KOPT-K1 (cell line): ENCODE results near the gene STK38L.

ENCODE experiments used
- H3K27ac ChIP-seq: fragments of 200-600 bp; sonication (generic); 2 replicates; pipeline ENCODE4 v1.5.1; 2016; ENCODE audit warnings: antibody characterized with exemption, mild to moderate bottlenecking, low read depth, low read length; ENCODE audit not compliant: poor library complexity, severe bottlenecking
- H3K36me3 ChIP-seq: fragments of 200-600 bp; sonication (generic); 2 replicates; pipeline ENCODE4 v1.5.1; 2017; ENCODE audit warnings: antibody characterized with exemption, mild to moderate bottlenecking, low read length, moderate library complexity; ENCODE audit not compliant: insufficient read depth
- H3K9me3 ChIP-seq: fragments of 200-600 bp; sonication (generic); 2 replicates; pipeline ENCODE4 v1.5.1; 2017; ENCODE audit warnings: antibody characterized with exemption, low read length, mild to moderate bottlenecking; ENCODE audit not compliant: insufficient read depth, poor library complexity, severe bottlenecking

STK38L gene

GRCh38 chr12:27282754-27283153 is 38.7 kb downstream of the STK38L start:
- Histone ChIP-seq H3K9me3 (no peaks in the 10 kb centered on the region), H3K36me3 (no peaks in the 10 kb centered on the region), H3K27ac (no peak overlapping the region)

- no peak overlapping the region for H3K27ac ChIP-seq
- H3K9me3 ChIP-seq: no peaks in the 10 kb centered on the region
- no peaks in the 10 kb centered on the region for H3K36me3 ChIP-seq
These were observed 39.9 kb downstream of the STK38L start for GRCh38 chr12:27284021-27284420.

- no peaks in the 10 kb centered on the region for H3K9me3 ChIP-seq
- no peaks in the 10 kb centered on the region for H3K36me3 ChIP-seq
- no peak overlapping the region for H3K27ac ChIP-seq
These were observed 40.7 kb downstream of the STK38L start for GRCh38 chr12:27284751-27285150.

GRCh38 chr12:27285403-27285802 is 41.3 kb downstream of the STK38L start:
- Histone ChIP-seq H3K9me3 (no peaks in the 10 kb centered on the region), H3K36me3 (no peaks in the 10 kb centered on the region), H3K27ac (no peak overlapping the region)

GRCh38 chr12:27289414-27289813 is 45.3 kb downstream of the STK38L start:
- no peaks in the 10 kb centered on the region for H3K36me3 ChIP-seq
- H3K9me3 ChIP-seq: no peaks in the 10 kb centered on the region
- H3K27ac ChIP-seq: no peak overlapping the region

GRCh38 chr12:27290501-27291168 is 46.5 kb downstream of the STK38L start:
- Histone ChIP-seq H3K27ac (no peak overlapping the region), H3K9me3 (no peaks in the 10 kb centered on the region), H3K36me3 (no peaks in the 10 kb centered on the region)

GRCh38 chr12:27291862-27292261 is 47.8 kb downstream of the STK38L start:
- Histone ChIP-seq H3K9me3 (no peaks in the 10 kb centered on the region), H3K27ac (no peak overlapping the region), H3K36me3 (no peaks in the 10 kb centered on the region)

GRCh38 chr12:27292718-27293117 is 48.6 kb downstream of the STK38L start:
- H3K27ac ChIP-seq: no peak overlapping the region
- no peaks in the 10 kb centered on the region for H3K9me3 ChIP-seq

GRCh38 chr12:27293463-27293862 is 49.4 kb downstream of the STK38L start:
- peaks cover 8% of the 10 kb centered on the region for H3K36me3 ChIP-seq
- no peaks in the 10 kb centered on the region for H3K9me3 ChIP-seq
- H3K27ac ChIP-seq: no peak overlapping the region

More at GRCh38 chr12:27292718-27293117, 48.6 kb downstream of the STK38L start:
- H3K36me3 ChIP-seq: peaks cover 1% of the 10 kb centered on the region

GRCh38 chr12:27296674-27297073 is 52.6 kb downstream of the STK38L start:
- Histone ChIP-seq H3K27ac (no peak overlapping the region), H3K36me3 (peaks cover 15% of the 10 kb centered on the region), H3K9me3 (peaks cover 7% of the 10 kb centered on the region)

- H3K27ac ChIP-seq: no peak overlapping the region
- H3K36me3 ChIP-seq: peaks cover 19% of the 10 kb centered on the region
- H3K9me3 ChIP-seq: peaks cover 7% of the 10 kb centered on the region
These were observed 53.5 kb downstream of the STK38L start for GRCh38 chr12:27297566-27297965.

GRCh38 chr12:27299102-27299501 is 55.0 kb downstream of the STK38L start:
- Histone ChIP-seq H3K9me3 (peaks cover 7% of the 10 kb centered on the region), H3K27ac (no peak overlapping the region), H3K36me3 (peaks cover 19% of the 10 kb centered on the region)

- peaks cover 19% of the 10 kb centered on the region for H3K36me3 ChIP-seq
- peaks cover 7% of the 10 kb centered on the region for H3K9me3 ChIP-seq
- H3K27ac ChIP-seq: no peak overlapping the region
These were observed 56.1 kb downstream of the STK38L start for GRCh38 chr12:27300226-27300625.

GRCh38 chr12:27303139-27304111 is 59.3 kb downstream of the STK38L start:
- Histone ChIP-seq H3K36me3 (peaks cover 14% of the 10 kb centered on the region), H3K27ac (no peak overlapping the region), H3K9me3 (peaks cover 7% of the 10 kb centered on the region)

GRCh38 chr12:27304856-27305255 is 60.8 kb downstream of the STK38L start:
- peaks cover 17% of the 10 kb centered on the region for H3K36me3 ChIP-seq
- no peaks in the 10 kb centered on the region for H3K9me3 ChIP-seq
- no peak overlapping the region for H3K27ac ChIP-seq
